ENCODE measurements around the gene BRD4. TPM values are rescaled to one million over a fixed set of nuclear protein-coding genes. Genes with fewer than 3 reads are reported as not detected.

The BRD4 gene
- total and polyA plus RNA-seq, 2 experiments from 2014 or later = 63.8 to 115 TPM

DNA sequence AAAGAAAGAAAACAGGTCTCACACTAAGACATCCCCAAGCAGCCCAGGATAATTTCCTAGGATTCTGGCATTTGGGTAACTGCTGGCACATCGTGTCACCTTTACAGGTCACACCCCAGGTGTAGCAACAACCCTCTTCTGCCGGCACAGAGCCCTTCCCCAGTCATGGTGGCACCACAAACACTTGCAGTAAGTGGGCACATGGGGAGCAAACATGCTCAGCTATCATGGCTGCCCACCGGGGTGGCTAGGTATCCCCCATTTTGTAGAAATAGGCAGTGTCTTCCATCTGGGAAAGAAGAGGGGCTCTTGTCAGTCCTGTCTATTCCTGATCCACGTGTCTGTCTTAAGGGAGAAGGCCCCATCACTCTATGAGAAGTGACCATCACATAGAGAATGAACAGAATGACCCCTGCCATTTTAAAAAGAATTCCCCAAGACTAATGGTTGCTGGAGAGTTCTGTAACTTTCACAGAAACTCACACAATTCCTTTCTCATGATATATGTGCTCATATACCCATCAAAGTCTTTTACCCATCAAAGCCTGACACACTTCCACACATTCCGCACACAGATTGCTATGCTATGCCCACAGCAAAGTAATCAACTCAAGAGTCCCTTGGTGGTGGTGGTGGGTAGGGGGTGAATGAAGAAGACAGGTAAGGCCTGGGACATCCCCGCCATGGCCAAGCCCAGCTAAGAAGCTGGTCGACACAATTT lies 33.3 kb downstream of the BRD4 start (continued):
- TF ChIP-seq, protein P1, sequence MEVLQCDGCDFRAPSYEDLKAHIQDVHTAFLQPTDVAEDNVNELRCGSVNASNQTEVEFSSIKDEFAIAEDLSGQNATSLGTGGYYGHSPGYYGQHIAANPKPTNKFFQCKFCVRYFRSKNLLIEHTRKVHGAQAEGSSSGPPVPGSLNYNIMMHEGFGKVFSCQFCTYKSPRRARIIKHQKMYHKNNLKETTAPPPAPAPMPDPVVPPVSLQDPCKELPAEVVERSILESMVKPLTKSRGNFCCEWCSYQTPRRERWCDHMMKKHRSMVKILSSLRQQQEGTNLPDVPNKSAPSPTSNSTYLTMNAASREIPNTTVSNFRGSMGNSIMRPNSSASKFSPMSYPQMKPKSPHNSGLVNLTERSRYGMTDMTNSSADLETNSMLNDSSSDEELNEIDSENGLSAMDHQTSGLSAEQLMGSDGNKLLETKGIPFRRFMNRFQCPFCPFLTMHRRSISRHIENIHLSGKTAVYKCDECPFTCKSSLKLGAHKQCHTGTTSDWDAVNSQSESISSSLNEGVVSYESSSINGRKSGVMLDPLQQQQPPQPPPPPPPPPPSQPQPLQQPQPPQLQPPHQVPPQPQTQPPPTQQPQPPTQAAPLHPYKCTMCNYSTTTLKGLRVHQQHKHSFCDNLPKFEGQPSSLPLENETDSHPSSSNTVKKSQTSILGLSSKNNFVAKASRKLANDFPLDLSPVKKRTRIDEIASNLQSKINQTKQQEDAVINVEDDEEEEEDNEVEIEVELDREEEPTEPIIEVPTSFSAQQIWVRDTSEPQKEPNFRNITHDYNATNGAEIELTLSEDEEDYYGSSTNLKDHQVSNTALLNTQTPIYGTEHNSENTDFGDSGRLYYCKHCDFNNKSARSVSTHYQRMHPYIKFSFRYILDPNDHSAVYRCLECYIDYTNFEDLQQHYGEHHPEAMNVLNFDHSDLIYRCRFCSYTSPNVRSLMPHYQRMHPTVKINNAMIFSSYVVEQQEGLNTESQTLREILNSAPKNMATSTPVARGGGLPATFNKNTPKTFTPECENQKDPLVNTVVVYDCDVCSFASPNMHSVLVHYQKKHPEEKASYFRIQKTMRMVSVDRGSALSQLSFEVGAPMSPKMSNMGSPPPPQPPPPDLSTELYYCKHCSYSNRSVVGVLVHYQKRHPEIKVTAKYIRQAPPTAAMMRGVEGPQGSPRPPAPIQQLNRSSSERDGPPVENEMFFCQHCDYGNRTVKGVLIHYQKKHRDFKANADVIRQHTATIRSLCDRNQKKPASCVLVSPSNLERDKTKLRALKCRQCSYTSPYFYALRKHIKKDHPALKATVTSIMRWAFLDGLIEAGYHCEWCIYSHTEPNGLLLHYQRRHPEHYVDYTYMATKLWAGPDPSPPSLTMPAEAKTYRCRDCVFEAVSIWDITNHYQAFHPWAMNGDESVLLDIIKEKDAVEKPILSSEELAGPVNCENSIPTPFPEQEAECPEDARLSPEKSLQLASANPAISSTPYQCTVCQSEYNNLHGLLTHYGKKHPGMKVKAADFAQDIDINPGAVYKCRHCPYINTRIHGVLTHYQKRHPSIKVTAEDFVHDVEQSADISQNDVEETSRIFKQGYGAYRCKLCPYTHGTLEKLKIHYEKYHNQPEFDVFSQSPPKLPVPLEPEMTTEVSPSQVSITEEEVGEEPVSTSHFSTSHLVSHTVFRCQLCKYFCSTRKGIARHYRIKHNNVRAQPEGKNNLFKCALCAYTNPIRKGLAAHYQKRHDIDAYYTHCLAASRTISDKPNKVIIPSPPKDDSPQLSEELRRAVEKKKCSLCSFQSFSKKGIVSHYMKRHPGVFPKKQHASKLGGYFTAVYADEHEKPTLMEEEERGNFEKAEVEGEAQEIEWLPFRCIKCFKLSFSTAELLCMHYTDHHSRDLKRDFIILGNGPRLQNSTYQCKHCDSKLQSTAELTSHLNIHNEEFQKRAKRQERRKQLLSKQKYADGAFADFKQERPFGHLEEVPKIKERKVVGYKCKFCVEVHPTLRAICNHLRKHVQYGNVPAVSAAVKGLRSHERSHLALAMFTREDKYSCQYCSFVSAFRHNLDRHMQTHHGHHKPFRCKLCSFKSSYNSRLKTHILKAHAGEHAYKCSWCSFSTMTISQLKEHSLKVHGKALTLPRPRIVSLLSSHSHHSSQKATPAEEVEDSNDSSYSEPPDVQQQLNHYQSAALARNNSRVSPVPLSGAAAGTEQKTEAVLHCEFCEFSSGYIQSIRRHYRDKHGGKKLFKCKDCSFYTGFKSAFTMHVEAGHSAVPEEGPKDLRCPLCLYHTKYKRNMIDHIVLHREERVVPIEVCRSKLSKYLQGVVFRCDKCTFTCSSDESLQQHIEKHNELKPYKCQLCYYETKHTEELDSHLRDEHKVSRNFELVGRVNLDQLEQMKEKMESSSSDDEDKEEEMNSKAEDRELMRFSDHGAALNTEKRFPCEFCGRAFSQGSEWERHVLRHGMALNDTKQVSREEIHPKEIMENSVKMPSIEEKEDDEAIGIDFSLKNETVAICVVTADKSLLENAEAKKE (CRISPR knock-in tag; IDR thresholded peaks at IDR 0.05) = no peak
- TF ChIP-seq NANOG (IDR thresholded peaks at IDR 0.05; ENCODE audit: borderline replicate concordance) = no peak
- TF ChIP-seq, protein P2, sequence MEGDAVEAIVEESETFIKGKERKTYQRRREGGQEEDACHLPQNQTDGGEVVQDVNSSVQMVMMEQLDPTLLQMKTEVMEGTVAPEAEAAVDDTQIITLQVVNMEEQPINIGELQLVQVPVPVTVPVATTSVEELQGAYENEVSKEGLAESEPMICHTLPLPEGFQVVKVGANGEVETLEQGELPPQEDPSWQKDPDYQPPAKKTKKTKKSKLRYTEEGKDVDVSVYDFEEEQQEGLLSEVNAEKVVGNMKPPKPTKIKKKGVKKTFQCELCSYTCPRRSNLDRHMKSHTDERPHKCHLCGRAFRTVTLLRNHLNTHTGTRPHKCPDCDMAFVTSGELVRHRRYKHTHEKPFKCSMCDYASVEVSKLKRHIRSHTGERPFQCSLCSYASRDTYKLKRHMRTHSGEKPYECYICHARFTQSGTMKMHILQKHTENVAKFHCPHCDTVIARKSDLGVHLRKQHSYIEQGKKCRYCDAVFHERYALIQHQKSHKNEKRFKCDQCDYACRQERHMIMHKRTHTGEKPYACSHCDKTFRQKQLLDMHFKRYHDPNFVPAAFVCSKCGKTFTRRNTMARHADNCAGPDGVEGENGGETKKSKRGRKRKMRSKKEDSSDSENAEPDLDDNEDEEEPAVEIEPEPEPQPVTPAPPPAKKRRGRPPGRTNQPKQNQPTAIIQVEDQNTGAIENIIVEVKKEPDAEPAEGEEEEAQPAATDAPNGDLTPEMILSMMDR (conservative IDR thresholded peaks at IDR 0.05; ENCODE audit: low read depth in 2 of 2) = no peak

DNA sequence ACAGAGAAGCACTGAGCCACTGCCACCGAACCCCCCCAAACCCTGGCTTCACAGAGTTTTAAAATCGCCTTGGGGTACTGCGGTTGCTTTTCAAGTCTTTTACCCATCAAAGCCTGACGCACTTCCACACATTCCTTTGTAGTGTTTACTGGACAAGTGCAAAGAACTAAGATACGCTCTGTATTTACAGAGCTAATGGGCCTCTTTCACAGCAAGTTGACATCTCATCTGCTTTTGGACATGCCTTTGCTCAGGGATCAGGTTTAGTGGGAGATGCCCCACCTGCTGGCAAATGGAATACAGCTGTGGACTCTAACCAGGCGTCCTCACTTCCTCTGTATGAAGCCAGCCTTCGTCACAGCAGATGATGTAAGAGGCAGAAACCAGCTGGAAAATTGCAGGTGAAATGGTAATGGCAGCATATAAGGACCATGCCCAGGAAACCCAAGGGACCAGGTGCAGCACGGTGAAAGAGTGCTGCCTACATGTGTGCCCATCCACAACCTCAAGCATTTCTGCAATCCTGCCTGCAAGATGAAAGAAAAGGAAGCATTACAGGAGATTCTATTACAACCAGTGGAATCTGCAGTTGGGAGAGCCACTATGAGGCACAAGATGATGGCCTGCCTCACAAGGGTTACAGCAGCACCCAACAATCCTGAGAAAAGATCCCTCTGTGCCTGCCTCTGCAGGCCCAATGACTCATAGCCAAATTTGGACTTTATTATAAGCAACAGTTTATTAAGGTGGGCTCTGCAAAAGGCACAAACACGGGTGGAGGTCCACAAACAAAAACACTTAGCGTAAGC lies 34.7 kb downstream of the BRD4 start:
- ATAC-seq (peak; percentile 38), DNase-seq (ENCODE audit: low spot score) (peak; percentile 44)
- Mint-ChIP-seq H3K4me1 (peaks cover 71% of the 10 kb centered on the region), H3K27me3 (ENCODE audit: insufficient read depth, low read depth, poor library complexity) (peaks cover 10% of the 10 kb centered on the region), H3K27ac (peak overlapping the region; percentile 89), H3K4me3 (no peak overlapping the region), H3K36me3 (ENCODE audit: low read depth) (peaks cover 23% of the 10 kb centered on the region), H3K9me3 (no peaks in the 10 kb centered on the region; the same call in 2 of the 3 replicates)
- Histone ChIP-seq H3K9me2 (ENCODE audit: insufficient read depth) (no peaks in the 10 kb centered on the region), H4K20me1 (replicated peaks; ENCODE audit: insufficient read depth) (peaks cover 90% of the 10 kb centered on the region), H3K4me1 (ENCODE audit: insufficient read depth) (peaks cover 58% of the 10 kb centered on the region), H3K79me2 (replicated peaks; ENCODE audit: insufficient read depth) (peaks cover 100% of the 10 kb centered on the region), H3K27ac (ENCODE audit: low read depth) (peak overlapping the region; percentile 86), H3F3A (replicated peaks; ENCODE audit: low read depth) (peaks cover 4% of the 10 kb centered on the region), H3K36me3 (ENCODE audit: insufficient read depth) (no peaks in the 10 kb centered on the region), H3K27me3 (ENCODE audit: insufficient read depth) (no peaks in the 10 kb centered on the region), H2AFZ (no peak overlapping the region), H3K4me2 (peak overlapping the region; percentile 65; the same call in 1 of the 2 replicates), H3K4me3 (0 out of 2 replicates have a peak overlapping the region, but pooled peaks have one; percentile 10)
- TF ChIP-seq, protein P3, sequence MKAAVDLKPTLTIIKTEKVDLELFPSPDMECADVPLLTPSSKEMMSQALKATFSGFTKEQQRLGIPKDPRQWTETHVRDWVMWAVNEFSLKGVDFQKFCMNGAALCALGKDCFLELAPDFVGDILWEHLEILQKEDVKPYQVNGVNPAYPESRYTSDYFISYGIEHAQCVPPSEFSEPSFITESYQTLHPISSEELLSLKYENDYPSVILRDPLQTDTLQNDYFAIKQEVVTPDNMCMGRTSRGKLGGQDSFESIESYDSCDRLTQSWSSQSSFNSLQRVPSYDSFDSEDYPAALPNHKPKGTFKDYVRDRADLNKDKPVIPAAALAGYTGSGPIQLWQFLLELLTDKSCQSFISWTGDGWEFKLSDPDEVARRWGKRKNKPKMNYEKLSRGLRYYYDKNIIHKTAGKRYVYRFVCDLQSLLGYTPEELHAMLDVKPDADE (IDR thresholded peaks at IDR 0.05) = no peak
- no peak for TF ChIP-seq ZNF331 (CRISPR knock-in tag; IDR thresholded peaks at IDR 0.05; ENCODE audit: low read depth)
- no peak for TF ChIP-seq CREB1 (CRISPR knock-in tag; IDR thresholded peaks at IDR 0.05; ENCODE audit: low read depth)
- no peak for TF ChIP-seq STAT1 (IDR thresholded peaks at IDR 0.05; ENCODE audit: unreplicated experiment)
- TF ChIP-seq NANOG (IDR thresholded peaks at IDR 0.05; ENCODE audit: borderline replicate concordance) = no peak
- TF ChIP-seq, protein P2 (conservative IDR thresholded peaks at IDR 0.05; ENCODE audit: low read depth in 2 of 2) = no peak; a peak in 1 of 4 replicates
- no peak for TF ChIP-seq EZH2phosphoT487 (IDR thresholded peaks at IDR 0.05; ENCODE audit: unreplicated experiment)
- TF ChIP-seq EZH2 (IDR thresholded peaks at IDR 0.05; ENCODE audit: low read depth, unreplicated experiment) = no peak
